ENCODE data around the gene RAB11B. TPM values are rescaled to one million over a fixed set of nuclear protein-coding genes. Genes with fewer than 3 reads are reported as not detected.

RAB11B gene
- total and polyA plus RNA-seq, 9 donors: 20.8 to 142 (median 102) TPM

GRCh38 chr19:8363803-8364771 lies 26.1 kb upstream of the RAB11B start, which contains the start of gene ANGPTL4:
Gene ANGPTL4 (plus strand): TSS chr19:8364155. CDS start chr19:8364322, 167 bp downstream.
- H3K27me3 ChIP-seq: no peaks in the 10 kb centered on the region
- H3K36me3 ChIP-seq: no peaks in the 10 kb centered on the region
- intact Hi-C loops (cut with DNase I): no loop called here
- DNase-seq: peak in 4 of 5 donors; percentile 36 to 79 (median 62)
- TF ChIP-seq POLR2A (IDR thresholded peaks at IDR 0.05) (peak; percentile 58), EP300 (IDR thresholded peaks at IDR 0.05) (no peak)
- peak within 1 kb of the TSS; percentile 55 for H3K4me3 ChIP-seq
- 1 to 2% (median 1%) methylated on average over 74 to 81 of the region's 81 CpGs for WGBS, 3 donors
- no peak within 1 kb of the TSS for H3K27ac ChIP-seq
- peaks cover 36% of the 10 kb centered on the region for H3K4me1 ChIP-seq (ENCODE audit: insufficient read depth)
- H3K9me3 ChIP-seq: no peaks in the 10 kb centered on the region

GRCh38 chr19:8366121-8366581 lies 24.0 kb upstream of the RAB11B start:
- no peak for DNase-seq
- peaks cover 41% of the 10 kb centered on the region for H3K4me1 ChIP-seq (ENCODE audit: insufficient read depth)
- WGBS, 3 donors: 93 to 98% (median 95%) methylated on average over 7 to 11 of the region's 11 CpGs

GRCh38 chr19:8366961-8367326 lies 23.2 kb upstream of the RAB11B start:
- Histone ChIP-seq H3K27me3 (no peaks in the 10 kb centered on the region), H3K4me1 (ENCODE audit: insufficient read depth) (peaks cover 39% of the 10 kb centered on the region), H3K4me3 (peak overlapping the region; percentile 3), H3K36me3 (no peaks in the 10 kb centered on the region), H3K9me3 (no peaks in the 10 kb centered on the region), H3K27ac (no peak overlapping the region)
- TF ChIP-seq POLR2A (IDR thresholded peaks at IDR 0.05) (no peak), EP300 (IDR thresholded peaks at IDR 0.05) (no peak), CTCF (IDR thresholded peaks at IDR 0.05) (no peak)
- peak; percentile 66 to 81 (median 76) for DNase-seq
- intact Hi-C loops (cut with DNase I): no loop called here
- WGBS, 3 donors: 8 to 17% (median 10%) methylated on average over 13 of the region's 13 CpGs

More at GRCh38 chr19:8366121-8366581, 24.0 kb upstream of the RAB11B start:
- TF ChIP-seq POLR2A (IDR thresholded peaks at IDR 0.05): no peak
- TF ChIP-seq EP300 (IDR thresholded peaks at IDR 0.05): no peak
- no peak for TF ChIP-seq CTCF (IDR thresholded peaks at IDR 0.05)
- no peaks in the 10 kb centered on the region for H3K36me3 ChIP-seq
- no peaks in the 10 kb centered on the region for H3K9me3 ChIP-seq
- intact Hi-C loops (cut with DNase I): no loop called here
- H3K27me3 ChIP-seq: no peaks in the 10 kb centered on the region
- no peak overlapping the region for H3K4me3 ChIP-seq
- no peak overlapping the region for H3K27ac ChIP-seq

DNA sequence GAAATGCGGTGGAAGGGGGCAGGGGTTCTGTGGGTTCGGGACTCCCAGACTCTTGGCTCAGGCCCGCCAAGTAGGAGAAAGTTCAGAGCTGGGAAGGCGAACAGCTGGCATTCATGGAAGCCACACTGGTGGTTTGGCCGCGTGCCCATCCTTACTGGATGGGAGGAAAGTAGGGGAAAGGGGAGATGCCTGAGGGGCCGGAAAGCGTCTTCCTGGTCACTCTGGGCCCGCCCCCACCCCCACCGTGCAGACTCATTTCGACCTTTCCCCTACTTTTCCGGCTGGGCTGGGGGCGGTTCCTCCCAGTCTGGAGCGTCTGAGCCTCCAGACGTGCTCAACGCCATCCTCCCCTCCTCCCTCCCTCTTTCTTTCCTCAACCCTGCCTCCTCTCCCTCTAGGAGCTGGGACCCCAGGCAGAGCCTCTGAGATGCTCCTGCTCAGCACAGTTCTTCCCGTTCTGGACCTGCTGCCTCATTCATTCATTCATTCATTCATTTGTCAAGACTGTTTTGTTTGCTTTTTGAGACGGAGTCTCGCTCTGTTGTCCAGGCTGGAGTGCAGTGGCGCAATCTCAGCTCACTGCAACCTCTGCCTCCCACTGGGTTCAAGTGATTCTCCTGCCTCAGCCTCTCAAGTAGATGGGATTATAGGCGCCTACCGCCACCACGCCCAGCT lies 22.7 kb upstream of the RAB11B start:
- Histone ChIP-seq H3K9me3 (no peaks in the 10 kb centered on the region), H3K36me3 (no peaks in the 10 kb centered on the region), H3K27me3 (no peaks in the 10 kb centered on the region), H3K4me3 (peak overlapping the region; percentile 3), H3K27ac (no peak overlapping the region), H3K4me1 (ENCODE audit: insufficient read depth) (peaks cover 36% of the 10 kb centered on the region)
- WGBS, 3 donors: 11 to 12% (median 11%) methylated on average over 23 of the region's 23 CpGs
- intact Hi-C loops (cut with DNase I): no loop called here
- TF ChIP-seq CTCF (IDR thresholded peaks at IDR 0.05) (no peak), EP300 (IDR thresholded peaks at IDR 0.05) (peak; percentile 41)
- peak; percentile 89 to 95 (median 93) for DNase-seq

Measured in ovary (tissue), 9 donors.